ENCODE results near the gene ACAT1.
A peak's percentile ranks its signal among the peaks of the same experiment; 100 is the strongest.

ACAT1 gene

DNA sequence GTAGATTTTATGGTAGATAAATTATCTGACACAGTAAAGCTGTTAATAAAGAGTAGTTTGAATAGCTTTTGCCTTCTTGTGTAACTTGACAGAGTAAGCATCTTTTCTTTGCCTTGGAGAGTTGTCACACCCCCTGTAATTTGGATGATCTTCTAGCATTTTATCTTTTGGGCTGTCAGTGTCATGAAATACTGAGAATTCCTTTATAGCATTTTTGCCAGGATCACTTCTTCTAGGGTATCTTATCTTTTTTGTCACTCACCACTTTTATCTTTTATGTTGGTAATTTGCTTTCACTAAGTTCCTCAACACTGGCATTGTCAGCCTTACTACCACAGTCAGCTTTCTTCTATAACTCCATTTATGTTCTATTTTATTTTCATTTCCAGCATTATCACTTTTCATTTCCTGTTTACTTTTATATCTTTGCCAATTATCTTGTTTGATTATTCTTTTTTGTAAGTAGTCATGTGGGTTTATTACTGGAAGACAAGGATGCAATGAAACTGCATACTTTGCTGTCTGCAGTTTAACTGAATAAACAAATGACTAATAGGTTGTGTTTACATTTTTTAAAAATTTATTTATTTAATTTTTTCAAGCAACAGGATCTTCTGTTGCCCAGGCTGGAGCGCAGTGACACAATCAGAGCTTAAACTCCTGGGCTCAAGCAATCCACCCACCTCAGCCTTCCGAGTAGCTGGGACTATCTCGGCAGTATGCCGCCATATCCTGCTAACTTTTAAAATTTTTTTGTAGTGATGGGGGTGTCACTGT, 28.1 kb upstream of the ACAT1 start:
- Histone ChIP-seq H3K36me3 (ENCODE audit: control insufficient read depth in 1 of 2, insufficient read depth in 2 of 2, low read length in 2 of 2) (peaks cover 12 to 15% of the 10 kb centered on the region in 2 experiments), H3K4me2 (ENCODE audit: low read length) (no peak overlapping the region), H3K4me3 (ENCODE audit: low read depth, low read length) (no peak overlapping the region), H3K9me3 (ENCODE audit: insufficient read depth, low read depth, low read length) (no peaks in the 10 kb centered on the region), H3K4me1 (ENCODE audit: control insufficient read depth in 1 of 2, insufficient read depth in 2 of 2, low read length in 2 of 2) (no peaks in the 10 kb centered on the region), H3K27ac (ENCODE audit: low read depth, low read length) (no peak overlapping the region), H3K9ac (ENCODE audit: low read length) (no peak overlapping the region), H4K8ac (ENCODE audit: low read depth, low read length) (no peak overlapping the region), H3K79me2 (ENCODE audit: control insufficient read depth, insufficient read depth, low read length, poor library complexity) (no peaks in the 10 kb centered on the region), H2BK12ac (ENCODE audit: low read length) (no peak overlapping the region), H3K4ac (ENCODE audit: low read depth, low read length) (no peak overlapping the region), H3K18ac (ENCODE audit: low read length) (no peak overlapping the region), H2AFZ (ENCODE audit: insufficient read depth, low read length, poor library complexity) (no peak overlapping the region), H2BK120ac (ENCODE audit: insufficient read depth, low read length, poor library complexity) (no peak overlapping the region), H4K91ac (ENCODE audit: low read depth, low read length) (no peak overlapping the region), H3K14ac (ENCODE audit: low read length) (no peak overlapping the region), H2AK5ac (ENCODE audit: low read length) (no peak overlapping the region), H3K79me1 (ENCODE audit: low read length) (no peaks in the 10 kb centered on the region), H4K12ac (ENCODE audit: low read depth, low read length) (no peak overlapping the region), H3K23ac (ENCODE audit: low read length) (no peak overlapping the region), H2BK5ac (ENCODE audit: low read depth, low read length, poor library complexity) (no peak overlapping the region), H3K27me3 (ENCODE audit: insufficient read depth, low read length) (no peaks in the 10 kb centered on the region)
- WGBS (ENCODE audit: extremely low coverage, insufficient coverage, insufficient read length) = no CpG with 5 or more reads among the region's 4 CpGs
- no peak for DNase-seq

- Histone ChIP-seq H3K4me2 (ENCODE audit: low read length) (no peak overlapping the region), H2AK5ac (ENCODE audit: low read length) (no peak overlapping the region), H3K4me1 (ENCODE audit: control insufficient read depth in 1 of 2, insufficient read depth in 2 of 2, low read length in 2 of 2) (no peaks in the 10 kb centered on the region), H3K27me3 (ENCODE audit: insufficient read depth, low read length) (no peaks in the 10 kb centered on the region), H3K9ac (ENCODE audit: low read length) (no peak overlapping the region), H4K8ac (ENCODE audit: low read depth, low read length) (no peak overlapping the region), H3K79me2 (ENCODE audit: control insufficient read depth, insufficient read depth, low read length, poor library complexity) (no peaks in the 10 kb centered on the region), H3K18ac (ENCODE audit: low read length) (no peak overlapping the region), H2BK12ac (ENCODE audit: low read length) (no peak overlapping the region), H3K79me1 (ENCODE audit: low read length) (no peaks in the 10 kb centered on the region), H4K91ac (ENCODE audit: low read depth, low read length) (no peak overlapping the region), H3K23ac (ENCODE audit: low read length) (no peak overlapping the region), H3K9me3 (ENCODE audit: insufficient read depth, low read depth, low read length) (no peaks in the 10 kb centered on the region), H3K4ac (ENCODE audit: low read depth, low read length) (no peak overlapping the region), H2BK120ac (ENCODE audit: insufficient read depth, low read length, poor library complexity) (no peak overlapping the region), H3K27ac (ENCODE audit: low read depth, low read length) (no peak overlapping the region), H3K36me3 (ENCODE audit: control insufficient read depth in 1 of 2, insufficient read depth in 2 of 2, low read length in 2 of 2) (peaks cover 11 to 24% of the 10 kb centered on the region in 2 experiments), H2BK5ac (ENCODE audit: low read depth, low read length, poor library complexity) (no peak overlapping the region), H4K12ac (ENCODE audit: low read depth, low read length) (no peak overlapping the region), H3K4me3 (ENCODE audit: low read depth, low read length) (no peak overlapping the region), H3K14ac (ENCODE audit: low read length) (no peak overlapping the region), H2AFZ (ENCODE audit: insufficient read depth, low read length, poor library complexity) (no peak overlapping the region)
- no peak for DNase-seq
- WGBS (ENCODE audit: extremely low coverage, insufficient coverage, insufficient read length) = no CpG with 5 or more reads among the region's 3 CpGs
These were observed 24.2 kb upstream of the ACAT1 start for GRCh38 chr11:108097179-108097578.

DNA sequence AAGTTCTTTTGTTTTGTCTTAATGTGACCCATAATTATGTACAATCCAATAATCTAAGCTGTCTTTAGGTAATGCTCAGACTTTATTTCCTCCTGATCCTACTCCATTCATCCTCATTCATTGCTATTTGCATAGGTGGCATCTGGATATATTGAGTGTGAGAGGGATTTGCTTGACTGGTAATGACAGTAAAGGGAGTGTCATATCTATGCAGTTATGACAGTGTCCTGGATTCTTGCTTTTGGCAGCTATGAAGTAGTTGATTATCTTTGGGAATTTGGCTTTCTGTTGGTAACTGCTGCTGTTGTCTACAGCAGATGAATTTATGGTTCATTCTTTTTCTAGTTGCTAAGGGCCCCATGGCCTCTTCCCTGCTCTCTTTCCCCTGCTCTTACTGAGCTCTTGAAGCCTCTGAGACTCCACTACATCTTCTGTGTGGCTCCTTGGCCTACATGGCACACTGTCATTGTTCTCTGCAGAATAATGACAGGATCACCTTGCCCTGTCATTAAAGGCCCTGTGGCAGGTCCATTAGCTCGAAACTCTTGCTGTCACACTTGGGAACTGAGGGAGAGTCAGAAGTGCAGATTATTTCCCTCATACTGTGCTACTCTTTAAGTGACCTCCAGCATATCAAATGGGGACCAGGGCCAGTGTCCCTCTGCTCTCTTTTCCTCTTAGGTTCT, 20.1 kb upstream of the ACAT1 start:
- no peak overlapping the region for H3K23ac ChIP-seq (ENCODE audit: low read length)
- no peak overlapping the region for H3K18ac ChIP-seq (ENCODE audit: low read length)
- H3K4ac ChIP-seq (ENCODE audit: low read depth, low read length) = no peak overlapping the region
- no peak overlapping the region for H3K4me2 ChIP-seq (ENCODE audit: low read length)
- no peak overlapping the region for H3K4me3 ChIP-seq (ENCODE audit: low read depth, low read length)
- no peak overlapping the region for H2BK12ac ChIP-seq (ENCODE audit: low read length)
- no peaks in the 10 kb centered on the region for H3K79me2 ChIP-seq (ENCODE audit: control insufficient read depth, insufficient read depth, low read length, poor library complexity)
- H2AK5ac ChIP-seq (ENCODE audit: low read length) = no peak overlapping the region
- H2AFZ ChIP-seq (ENCODE audit: insufficient read depth, low read length, poor library complexity) = no peak overlapping the region
- no peaks in the 10 kb centered on the region for H3K4me1 ChIP-seq (ENCODE audit: control insufficient read depth in 1 of 2, insufficient read depth in 2 of 2, low read length in 2 of 2)
- H3K27me3 ChIP-seq (ENCODE audit: insufficient read depth, low read length) = no peaks in the 10 kb centered on the region
- no peak for DNase-seq
- no peak overlapping the region for H4K8ac ChIP-seq (ENCODE audit: low read depth, low read length)
- no peaks in the 10 kb centered on the region for H3K9me3 ChIP-seq (ENCODE audit: insufficient read depth, low read depth, low read length)
- H4K12ac ChIP-seq (ENCODE audit: low read depth, low read length) = no peak overlapping the region
- H3K14ac ChIP-seq (ENCODE audit: low read length) = no peak overlapping the region
- WGBS (ENCODE audit: extremely low coverage, insufficient coverage, insufficient read length) = no CpG with 5 or more reads among the region's 1 CpG
- no peak overlapping the region for H2BK5ac ChIP-seq (ENCODE audit: low read depth, low read length, poor library complexity)
- no peak overlapping the region for H3K27ac ChIP-seq (ENCODE audit: low read depth, low read length)
- no peak overlapping the region for H3K9ac ChIP-seq (ENCODE audit: low read length)
- H3K79me1 ChIP-seq (ENCODE audit: low read length) = no peaks in the 10 kb centered on the region
- no peak overlapping the region for H4K91ac ChIP-seq (ENCODE audit: low read depth, low read length)
- peaks cover 15 to 21% of the 10 kb centered on the region in 2 experiments for H3K36me3 ChIP-seq (ENCODE audit: control insufficient read depth in 1 of 2, insufficient read depth in 2 of 2, low read length in 2 of 2)
- no peak overlapping the region for H2BK120ac ChIP-seq (ENCODE audit: insufficient read depth, low read length, poor library complexity)

DNA sequence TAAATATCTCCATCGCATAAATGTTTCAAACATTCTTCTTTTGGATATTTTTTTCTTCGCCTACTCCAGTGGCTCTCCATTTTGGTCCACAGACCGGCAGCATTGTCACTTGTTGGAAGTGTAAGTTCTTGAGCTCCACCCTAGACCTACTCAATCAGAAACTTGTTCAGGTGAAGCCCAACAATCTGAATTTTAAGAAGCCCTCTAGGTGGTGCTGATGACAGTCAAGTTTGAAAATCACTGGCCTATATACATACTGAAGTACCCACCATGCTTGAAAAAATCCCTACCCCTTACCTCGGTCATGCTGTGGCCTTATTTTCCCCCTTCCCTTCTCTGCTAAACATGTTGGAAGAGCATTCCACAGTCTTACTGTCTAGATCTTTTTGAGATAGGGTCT, 10.2 kb upstream of the ACAT1 start:
- Histone ChIP-seq H3K79me2 (ENCODE audit: control insufficient read depth, insufficient read depth, low read length, poor library complexity) (no peaks in the 10 kb centered on the region), H4K91ac (ENCODE audit: low read depth, low read length) (no peak overlapping the region), H3K18ac (ENCODE audit: low read length) (no peak overlapping the region), H3K23ac (ENCODE audit: low read length) (no peak overlapping the region), H3K79me1 (ENCODE audit: low read length) (no peaks in the 10 kb centered on the region), H3K9me3 (ENCODE audit: insufficient read depth, low read depth, low read length) (no peaks in the 10 kb centered on the region), H2AFZ (ENCODE audit: insufficient read depth, low read length, poor library complexity) (no peak overlapping the region), H3K9ac (ENCODE audit: low read length) (no peak overlapping the region), H3K27ac (ENCODE audit: low read depth, low read length) (no peak overlapping the region), H3K4me1 (ENCODE audit: control insufficient read depth in 1 of 2, insufficient read depth in 2 of 2, low read length in 2 of 2) (no peaks in the 10 kb centered on the region), H2BK120ac (ENCODE audit: insufficient read depth, low read length, poor library complexity) (no peak overlapping the region), H2BK12ac (ENCODE audit: low read length) (no peak overlapping the region), H3K36me3 (ENCODE audit: control insufficient read depth in 1 of 2, insufficient read depth in 2 of 2, low read length in 2 of 2) (peaks cover 0 to 8% of the 10 kb centered on the region in 2 experiments), H3K14ac (ENCODE audit: low read length) (no peak overlapping the region), H3K4me3 (ENCODE audit: low read depth, low read length) (no peak overlapping the region), H4K12ac (ENCODE audit: low read depth, low read length) (no peak overlapping the region), H3K4ac (ENCODE audit: low read depth, low read length) (no peak overlapping the region), H3K4me2 (ENCODE audit: low read length) (no peak overlapping the region), H2BK5ac (ENCODE audit: low read depth, low read length, poor library complexity) (no peak overlapping the region), H3K27me3 (ENCODE audit: insufficient read depth, low read length) (no peaks in the 10 kb centered on the region), H2AK5ac (ENCODE audit: low read length) (no peak overlapping the region), H4K8ac (ENCODE audit: low read depth, low read length) (no peak overlapping the region)
- peak in 1 of 2 donors; percentile 36 for DNase-seq
- no CpG with 5 or more reads among the region's 4 CpGs for WGBS (ENCODE audit: extremely low coverage, insufficient coverage, insufficient read length)
